Measurements from ENCODE around the gene CPNE5.

Gene CPNE5

DNA sequence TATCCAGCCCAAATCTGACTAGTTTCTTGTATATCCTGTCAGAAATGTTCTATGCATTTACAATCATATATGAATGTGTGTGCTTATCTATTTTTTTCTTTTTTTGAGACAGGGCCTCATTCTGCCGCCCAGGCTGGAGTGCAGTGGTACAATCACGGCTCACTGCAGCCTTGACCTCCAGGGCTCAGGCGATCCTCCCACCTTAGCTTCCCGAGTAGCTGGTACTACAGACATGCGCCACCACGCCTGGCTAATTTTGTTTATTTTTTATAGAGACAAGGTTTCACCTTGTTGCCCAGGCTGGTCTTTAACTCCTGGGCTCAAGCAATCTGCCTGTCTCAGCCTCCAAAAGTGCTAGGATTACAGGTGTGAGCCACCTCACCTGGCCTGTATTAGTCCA, 144.6 kb downstream of the CPNE5 start:
- TF ChIP-seq, protein P1, sequence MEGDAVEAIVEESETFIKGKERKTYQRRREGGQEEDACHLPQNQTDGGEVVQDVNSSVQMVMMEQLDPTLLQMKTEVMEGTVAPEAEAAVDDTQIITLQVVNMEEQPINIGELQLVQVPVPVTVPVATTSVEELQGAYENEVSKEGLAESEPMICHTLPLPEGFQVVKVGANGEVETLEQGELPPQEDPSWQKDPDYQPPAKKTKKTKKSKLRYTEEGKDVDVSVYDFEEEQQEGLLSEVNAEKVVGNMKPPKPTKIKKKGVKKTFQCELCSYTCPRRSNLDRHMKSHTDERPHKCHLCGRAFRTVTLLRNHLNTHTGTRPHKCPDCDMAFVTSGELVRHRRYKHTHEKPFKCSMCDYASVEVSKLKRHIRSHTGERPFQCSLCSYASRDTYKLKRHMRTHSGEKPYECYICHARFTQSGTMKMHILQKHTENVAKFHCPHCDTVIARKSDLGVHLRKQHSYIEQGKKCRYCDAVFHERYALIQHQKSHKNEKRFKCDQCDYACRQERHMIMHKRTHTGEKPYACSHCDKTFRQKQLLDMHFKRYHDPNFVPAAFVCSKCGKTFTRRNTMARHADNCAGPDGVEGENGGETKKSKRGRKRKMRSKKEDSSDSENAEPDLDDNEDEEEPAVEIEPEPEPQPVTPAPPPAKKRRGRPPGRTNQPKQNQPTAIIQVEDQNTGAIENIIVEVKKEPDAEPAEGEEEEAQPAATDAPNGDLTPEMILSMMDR (conservative IDR thresholded peaks at IDR 0.05; ENCODE audit: low read depth, low read length) = no peak
- DNase-seq (ENCODE audit: low read depth) = no peak
- no peak overlapping the region for H3K4me3 ChIP-seq (ENCODE audit: low read length)

DNA sequence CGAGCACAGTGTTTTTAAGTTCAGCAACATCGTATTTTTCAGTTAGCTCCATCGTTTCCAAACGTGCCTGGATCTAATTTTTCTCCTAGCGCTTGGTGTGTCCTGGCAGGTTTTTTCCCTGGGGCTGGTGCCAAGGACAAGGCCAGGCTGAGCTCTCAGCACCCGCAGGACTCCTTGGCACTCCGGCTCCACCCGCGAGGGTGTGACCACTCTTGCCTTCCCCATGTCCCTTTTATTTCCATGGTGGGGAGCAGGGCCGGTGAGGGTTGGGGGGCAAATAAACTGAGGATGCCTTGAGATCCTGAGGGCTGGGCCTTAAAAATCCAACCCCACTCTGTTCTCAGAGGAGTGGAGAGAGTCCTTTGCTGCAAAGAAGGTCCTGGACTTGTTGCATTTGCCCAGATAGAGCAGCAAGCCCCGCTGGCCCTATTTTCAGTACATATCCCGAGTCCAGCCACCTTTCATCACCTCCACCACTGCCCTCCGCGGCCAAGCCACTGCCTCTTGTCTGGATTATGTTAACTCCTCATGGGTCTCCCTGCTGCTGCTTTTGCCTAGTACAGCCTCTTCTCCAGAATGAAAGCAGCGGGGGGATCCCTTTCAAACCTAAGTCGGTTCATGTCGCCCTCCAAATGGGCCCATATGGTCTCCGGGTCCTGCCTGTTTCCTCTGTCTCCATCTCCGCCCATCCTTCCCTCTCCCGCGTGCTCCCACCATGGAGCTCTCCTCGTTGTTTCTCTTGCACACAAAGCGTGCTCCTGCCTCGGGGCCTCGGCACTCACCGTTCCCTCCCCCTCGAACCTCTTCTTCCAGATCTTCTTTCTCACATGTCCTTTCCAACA, 146.2 kb downstream of the CPNE5 start:
- no peak overlapping the region for H3K4me3 ChIP-seq (ENCODE audit: low read length)
- DNase-seq (ENCODE audit: low read depth) = no peak
- TF ChIP-seq, protein P1 (conservative IDR thresholded peaks at IDR 0.05; ENCODE audit: low read depth, low read length) = no peak

DNA sequence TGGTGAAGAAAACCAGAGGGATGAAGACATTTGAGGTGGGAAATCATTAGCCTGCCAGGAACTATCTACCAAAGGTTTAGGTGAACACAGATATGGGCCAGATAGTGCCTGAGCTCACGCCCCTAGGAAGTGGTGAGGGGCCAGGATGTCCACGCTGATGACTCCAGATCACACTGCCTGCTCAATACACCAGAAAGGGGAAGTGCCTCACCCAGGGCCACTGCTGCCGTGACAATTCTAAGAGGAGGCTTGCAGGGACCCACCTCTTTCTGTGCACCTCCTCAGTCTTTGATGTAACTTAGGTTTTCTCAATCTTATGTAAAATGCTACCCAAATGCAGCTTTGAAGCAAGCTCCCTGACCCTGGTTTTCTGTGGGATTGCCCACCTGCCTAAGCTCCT, 147.0 kb downstream of the CPNE5 start:
- TF ChIP-seq, protein P1 (conservative IDR thresholded peaks at IDR 0.05; ENCODE audit: low read depth, low read length) = no peak
- no peak overlapping the region for H3K4me3 ChIP-seq (ENCODE audit: low read length)
- no peak for DNase-seq (ENCODE audit: low read depth)

DNA sequence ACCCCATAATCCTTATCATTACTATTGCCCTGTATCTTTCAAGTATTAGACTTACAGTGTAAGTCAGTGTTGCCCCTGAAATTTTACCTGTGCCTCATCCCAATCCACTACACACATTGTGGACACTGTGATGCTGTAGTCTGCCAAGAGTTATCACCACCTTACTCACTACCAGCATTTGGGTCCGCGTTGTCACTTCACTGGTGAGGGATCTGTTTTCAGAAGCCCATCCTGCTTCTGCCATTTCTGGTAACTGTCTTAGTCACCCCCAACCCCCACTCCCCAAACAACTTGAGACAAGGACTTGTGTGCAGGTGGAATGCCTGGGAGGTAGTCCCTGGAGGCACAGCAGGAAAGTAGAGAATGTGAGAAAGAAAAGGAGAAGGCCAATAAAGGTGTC, 147.6 kb downstream of the CPNE5 start:
- no peak for DNase-seq (ENCODE audit: low read depth)
- TF ChIP-seq, protein P1 (conservative IDR thresholded peaks at IDR 0.05; ENCODE audit: low read depth, low read length) = no peak
- H3K4me3 ChIP-seq (ENCODE audit: low read length) = no peak overlapping the region

DNA sequence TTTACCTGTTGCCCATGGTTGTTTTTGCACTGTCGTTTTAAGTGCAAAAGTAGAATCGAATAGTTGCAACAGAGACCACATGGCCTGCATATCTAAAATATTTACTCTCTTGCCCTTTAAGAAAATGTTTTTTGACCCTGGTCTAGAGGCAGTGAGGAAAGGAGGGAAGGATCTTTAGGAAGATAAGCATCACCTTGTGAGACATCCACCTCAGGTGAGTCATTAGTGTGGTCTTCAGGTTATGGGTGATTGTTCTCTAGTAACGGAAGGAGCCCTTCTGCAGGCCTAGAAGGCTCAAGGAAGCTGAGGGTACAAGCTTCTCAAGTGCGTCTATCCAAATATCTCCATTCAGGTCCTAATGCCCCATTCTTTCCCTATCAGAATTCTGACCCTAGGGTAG, 148.2 kb downstream of the CPNE5 start:
- no peak overlapping the region for H3K4me3 ChIP-seq (ENCODE audit: low read length)

More for the DNA sequence above, 148.2 kb downstream of the CPNE5 start:
- TF ChIP-seq, protein P1 (conservative IDR thresholded peaks at IDR 0.05; ENCODE audit: low read depth, low read length) = no peak
- no peak for DNase-seq (ENCODE audit: low read depth)
